Left renal cortex interstitium (tissue), 4 donors: Measurements from ENCODE around the gene CD226. TPM values are rescaled to one million over a fixed set of nuclear protein-coding genes. Genes with fewer than 3 reads are reported as not detected.
"Not testable (repeated sequence)": the region's sequence is repeated elsewhere in the genome, so short reads cannot be mapped to it uniquely, and the experiment has no call there.

ENCODE experiments used
- DNase-seq, 4 donors: peaks; one replicate each; pipeline ENCODE4 v3.0.0-alpha.2; 2013; ENCODE audit warnings: low read depth in 4 of 4, low spot score in 2 of 4, missing footprints in 1 of 4
- polyA plus RNA-seq, 4 donors: library from polyadenylated mRNA; unstranded; fragments of 120-200 nt; gene quantifications; one replicate each; pipeline ENCODE4 v1.2.1, GENCODE V29; 2013; ENCODE audit not compliant: insufficient read length in 4 of 4

CD226 gene
- polyA plus RNA-seq, result 1 to 10 TPM; 2.1 to 3.3 (median 2.7) TPM

GRCh38 chr18:69947361-69948133 lies at the start of gene CD226:
Gene CD226, minus strand, starts transcription at chr18:69947873. Its CDS starts 467 bp downstream, at chr18:69947406.
- no peak for DNase-seq

DNA sequence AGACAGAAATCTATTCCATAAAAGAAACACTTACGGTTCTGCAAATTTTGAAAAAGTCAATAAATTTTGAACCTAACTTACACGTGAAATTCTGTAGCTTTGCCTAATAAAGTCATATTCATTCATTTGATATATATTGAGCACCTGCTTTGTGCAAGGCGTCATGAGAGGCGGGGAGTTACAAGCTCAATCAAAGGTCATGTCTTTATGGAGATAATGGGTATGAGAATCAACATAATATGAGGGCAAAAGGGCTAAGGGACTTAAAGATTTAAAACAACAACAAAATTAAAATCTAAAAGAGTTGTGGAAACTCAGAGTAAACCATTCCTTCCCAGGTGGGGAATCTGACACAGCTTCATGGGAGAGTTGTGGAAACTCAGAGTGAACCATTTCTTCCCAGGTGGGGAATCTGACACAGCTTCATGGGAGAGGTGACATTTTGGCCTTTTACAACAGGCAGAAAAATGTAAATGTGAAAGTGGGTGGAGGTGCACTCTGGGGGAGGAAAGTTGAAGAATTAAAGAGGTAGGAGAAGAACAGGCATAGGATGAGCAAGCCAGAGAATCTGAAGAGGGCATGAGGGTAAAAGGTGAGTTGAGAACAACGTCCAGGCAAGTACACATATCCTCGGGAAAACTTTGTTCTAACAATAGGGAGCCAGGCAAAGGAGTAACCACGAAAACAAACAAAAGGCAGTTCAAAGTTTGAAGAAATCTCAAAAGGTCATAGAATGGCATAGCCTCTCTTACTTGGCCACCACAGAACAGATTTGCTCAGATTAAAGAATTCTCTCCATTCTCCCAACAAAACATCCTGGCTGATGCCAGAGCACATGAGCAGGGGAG lies 49.5 kb upstream of the CD226 start:
- no peak for DNase-seq

DNA sequence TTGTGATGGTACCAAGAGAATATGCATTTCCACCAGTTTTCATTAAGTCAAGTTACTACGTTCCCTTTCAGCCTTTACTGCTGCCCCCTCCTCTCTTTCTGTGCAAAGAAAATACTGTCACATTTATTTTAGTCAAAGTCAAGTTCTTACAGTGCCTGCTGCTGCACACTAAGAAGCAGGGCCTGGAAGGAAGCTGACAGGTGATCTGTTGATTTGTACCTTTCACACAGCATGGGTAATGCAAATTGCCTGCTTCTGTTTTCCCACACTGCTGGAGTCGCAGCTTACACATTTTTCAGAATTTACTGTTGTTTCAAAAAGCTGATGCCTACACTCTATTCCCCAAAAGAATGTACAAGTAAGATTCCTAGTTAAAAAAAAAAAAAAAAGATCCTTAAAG lies 48.7 kb upstream of the CD226 start:
- no peak for DNase-seq

DNA sequence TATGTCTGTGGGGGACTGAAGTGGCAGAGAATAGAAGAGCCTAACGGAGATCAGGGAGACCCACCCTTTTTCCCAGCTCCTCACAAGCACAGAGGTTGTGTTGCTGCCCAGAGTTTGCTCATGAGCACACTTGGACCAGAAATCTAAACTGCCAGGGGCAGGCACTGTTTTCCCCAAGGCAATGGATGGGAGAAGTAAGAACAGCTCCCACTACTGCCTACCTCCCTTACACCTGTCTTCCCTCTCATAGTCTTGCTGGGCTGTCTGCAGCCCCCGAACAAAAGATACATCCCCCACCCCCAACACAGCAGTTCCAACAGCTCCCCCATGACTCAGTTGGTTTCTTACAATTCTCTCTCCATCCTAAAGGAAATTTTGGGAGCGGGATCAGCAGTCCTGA lies 48.1 kb upstream of the CD226 start:
- DNase-seq, result no peak

GRCh38 chr18:69992776-69993175 lies 45.1 kb upstream of the CD226 start:
- no peak for DNase-seq

DNA sequence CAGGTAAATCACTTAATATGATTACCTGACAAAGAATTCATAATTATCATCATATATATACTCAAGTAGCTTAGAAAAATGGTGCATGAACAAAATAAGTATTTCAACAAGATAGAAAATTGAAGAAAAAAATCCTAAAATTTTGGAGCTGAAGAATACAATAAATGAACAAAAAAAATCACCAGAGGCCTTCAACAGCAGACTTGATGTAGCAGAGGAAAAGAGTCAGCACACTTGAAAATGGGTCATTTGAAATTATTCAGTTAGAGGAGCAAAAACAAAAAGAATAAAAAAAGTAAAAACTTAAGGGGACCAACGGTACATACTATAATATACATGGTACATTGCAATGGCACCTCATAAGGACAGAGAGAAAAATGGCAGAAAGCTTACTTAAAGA lies 40.2 kb upstream of the CD226 start:
- no peak for DNase-seq

DNA sequence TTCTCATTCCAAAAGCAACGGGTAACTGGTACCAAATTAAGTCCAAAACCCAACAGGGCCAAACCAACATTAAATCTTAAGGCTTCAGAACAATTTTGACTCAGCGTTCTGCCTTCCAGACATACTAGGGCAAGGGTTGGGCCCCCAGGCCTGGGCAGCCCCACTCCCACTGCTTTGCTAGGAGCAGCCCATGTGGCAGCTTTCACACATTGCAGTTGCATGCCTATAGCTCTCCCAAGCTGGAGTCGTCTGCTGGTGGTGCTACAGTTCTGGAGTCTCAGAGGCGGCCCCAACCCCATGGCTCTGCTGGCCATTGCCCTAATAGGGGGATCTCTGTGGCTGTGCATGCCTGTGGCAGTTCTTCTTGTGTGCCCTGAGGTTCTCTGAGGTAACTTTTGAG lies 37.6 kb upstream of the CD226 start:
- no peak for DNase-seq

DNA sequence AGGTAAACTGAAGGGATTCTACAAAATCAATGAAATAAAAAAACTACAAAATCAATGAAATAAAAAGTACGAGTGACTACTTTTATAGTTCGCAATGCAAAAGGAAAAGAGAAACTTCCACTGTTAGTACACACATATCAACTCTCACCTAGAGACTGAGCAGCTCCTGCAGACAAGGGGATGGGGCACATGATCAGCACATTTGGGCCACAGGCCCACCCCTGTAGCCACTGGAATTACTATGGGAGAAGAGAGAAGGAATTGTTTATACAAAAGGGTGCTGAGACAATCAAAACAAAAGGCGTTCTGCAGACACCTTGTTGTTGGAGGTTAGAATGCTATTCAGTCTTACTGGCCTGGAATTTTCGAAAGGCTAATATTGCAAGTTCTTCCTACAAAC lies 34.7 kb upstream of the CD226 start:
- DNase-seq, result no peak

- DNase-seq, result no peak
Observed at GRCh38 chr18:69981948-69982347, 34.3 kb upstream of the CD226 start.

DNA sequence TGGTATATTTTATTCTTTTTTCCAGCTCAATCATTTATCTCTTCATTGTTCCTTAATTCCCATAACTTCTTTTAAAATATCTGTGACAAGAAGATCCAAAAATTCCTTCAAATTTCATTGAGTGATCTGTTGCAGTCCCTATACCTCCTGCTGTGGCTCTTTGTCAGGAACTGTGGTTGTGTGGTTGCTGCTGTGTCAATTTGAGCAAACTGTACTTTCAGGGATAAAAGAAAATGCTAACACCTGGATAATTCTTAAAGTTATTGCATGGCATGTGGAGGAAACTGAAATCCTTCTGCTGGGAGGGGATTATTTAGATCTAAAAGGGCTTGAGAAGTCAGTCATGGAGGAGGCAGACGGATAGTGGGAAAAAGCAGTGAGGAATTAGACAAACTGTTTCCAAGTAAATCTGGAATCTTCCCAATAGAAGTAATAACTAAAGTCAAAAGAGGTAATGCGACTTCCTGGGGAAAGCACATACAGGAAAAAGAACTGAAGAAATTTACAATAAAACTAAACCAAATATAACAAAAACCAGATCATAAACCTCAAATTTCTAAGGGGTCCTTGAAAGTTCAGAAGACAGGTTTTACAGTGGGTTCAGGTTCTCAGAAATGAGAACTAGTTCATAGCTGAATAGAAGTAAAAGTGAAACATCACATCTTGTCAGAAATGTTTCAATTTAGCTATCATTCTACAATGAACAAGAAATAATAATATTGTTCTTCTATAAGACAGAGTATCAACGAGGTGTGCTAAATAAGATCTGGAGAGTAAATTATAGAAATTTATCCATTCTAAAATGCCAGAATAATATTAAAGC lies 33.5 kb upstream of the CD226 start:
- DNase-seq, result no peak

DNA sequence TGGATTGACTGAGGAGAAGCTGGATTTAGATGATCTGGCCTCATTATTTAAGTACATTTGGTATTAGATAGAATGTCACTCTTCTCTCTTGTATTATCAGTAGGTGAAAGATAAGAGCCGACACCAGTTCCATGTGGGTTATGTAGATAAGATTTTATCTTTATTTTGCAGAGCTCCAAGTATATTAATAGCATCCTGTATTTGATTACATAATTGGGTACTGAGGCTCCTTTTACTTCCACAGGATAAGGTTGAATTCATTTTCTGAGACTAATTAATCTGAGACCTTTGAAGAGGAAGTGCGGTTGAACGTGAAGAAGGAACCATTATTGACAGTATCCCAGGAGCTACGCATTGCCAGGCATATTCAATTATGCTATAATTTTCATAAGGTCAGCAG lies 32.8 kb upstream of the CD226 start:
- no peak for DNase-seq

- DNase-seq, result no peak
Observed at GRCh38 chr18:69978732-69979715, 31.4 kb upstream of the CD226 start.

DNA sequence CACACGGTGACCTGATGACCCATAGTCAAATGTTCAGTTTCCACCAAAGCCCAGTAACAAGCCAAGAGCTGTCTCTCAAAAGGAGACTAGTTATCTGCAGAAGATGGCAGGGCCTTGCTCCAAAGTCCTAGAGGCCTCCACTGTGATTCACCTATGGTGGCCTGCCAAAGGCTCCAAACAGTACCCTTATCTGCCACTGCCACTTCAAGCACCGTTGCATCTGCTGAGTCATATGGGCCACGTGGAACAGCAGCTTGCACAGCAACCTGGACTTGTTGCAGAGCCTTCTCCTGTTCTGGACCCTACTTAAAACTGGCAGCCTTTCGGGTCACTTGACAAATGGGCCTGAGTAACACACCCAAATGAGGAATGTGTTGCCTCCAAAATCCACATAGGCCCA lies 27.6 kb upstream of the CD226 start:
- DNase-seq, result not testable (repeated sequence)

DNA sequence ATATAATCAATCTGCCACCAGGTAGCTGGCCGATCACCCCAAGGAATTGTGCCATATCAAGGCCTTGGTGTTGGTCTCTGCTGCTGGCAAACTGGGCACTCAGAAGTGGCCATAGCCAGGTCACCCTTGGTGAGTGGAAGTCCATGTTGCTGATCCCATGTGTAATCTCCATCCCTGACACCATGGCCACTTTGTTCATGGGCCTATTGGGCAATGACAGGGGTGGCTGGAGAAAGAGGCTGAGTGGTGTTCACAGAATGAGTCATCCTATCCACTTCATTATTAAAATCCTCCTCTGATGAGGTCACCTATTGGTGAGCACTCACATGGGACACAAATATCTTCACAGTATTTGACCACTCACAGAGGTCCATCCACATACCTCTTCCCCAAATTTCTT lies 26.7 kb upstream of the CD226 start:
- DNase-seq, result no peak

GRCh38 chr18:69969491-69969890 lies 21.8 kb upstream of the CD226 start:
- no peak for DNase-seq

GRCh38 chr18:69968039-69968438 lies 20.4 kb upstream of the CD226 start:
- DNase-seq, result no peak

- no peak for DNase-seq
Observed at GRCh38 chr18:69963196-69963595, 15.5 kb upstream of the CD226 start.

GRCh38 chr18:69961718-69962117 lies 14.0 kb upstream of the CD226 start:
- no peak for DNase-seq

- no peak for DNase-seq
Observed at GRCh38 chr18:69958422-69958821, 10.7 kb upstream of the CD226 start.

- DNase-seq, result no peak
Observed at GRCh38 chr18:69957747-69958146, 10.1 kb upstream of the CD226 start.
